ENCODE measurements around the gene RAB3D. TPM values are rescaled to one million over a fixed set of nuclear protein-coding genes. Genes with fewer than 3 reads are reported as not detected.

Gene RAB3D
- total RNA-seq, 1 experiment from 2014 or later = 37.9 TPM

DNA sequence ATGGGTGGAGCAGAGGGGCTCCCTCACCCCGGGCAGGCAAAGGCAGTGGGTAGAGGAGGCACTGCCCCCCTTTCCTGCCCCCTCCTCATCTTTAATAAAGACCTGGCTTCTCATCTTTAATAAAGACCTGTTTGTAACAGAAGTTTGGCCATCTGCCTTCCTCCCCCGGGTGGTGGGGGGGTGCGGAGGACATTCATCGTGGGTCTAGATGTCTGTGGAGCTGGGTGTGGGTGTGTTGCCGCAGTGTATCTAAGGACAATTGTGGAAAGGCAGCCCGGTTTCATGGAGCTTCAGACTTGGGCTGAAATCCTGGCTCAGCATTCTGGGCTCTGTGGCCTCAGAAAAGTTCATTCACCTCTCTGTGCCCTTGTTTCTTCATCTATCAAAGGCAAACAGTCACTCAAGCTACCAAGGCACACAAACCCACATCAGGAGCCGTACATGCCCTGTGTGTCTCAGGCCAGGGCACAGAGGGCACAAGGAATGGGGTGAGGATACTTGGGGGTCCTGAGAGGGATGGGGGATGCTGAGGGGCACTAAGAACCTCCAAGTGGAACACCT lies 26.2 kb upstream of the RAB3D start:
- Histone ChIP-seq H3F3A (ENCODE audit: low read length, unreplicated experiment) (no peaks in the 10 kb centered on the region), H3K4me3 (ENCODE audit: low read length) (no peak overlapping the region), H4K20me1 (ENCODE audit: low read length) (no peaks in the 10 kb centered on the region), H3K9me2 (replicated peaks; ENCODE audit: low read length) (no peaks in the 10 kb centered on the region), H3K79me2 (ENCODE audit: low read length) (no peaks in the 10 kb centered on the region), H3K4me2 (ENCODE audit: low read length) (no peak overlapping the region), H3K27me3 (ENCODE audit: low read length) (no peaks in the 10 kb centered on the region), H3K9ac (ENCODE audit: low read length) (no peak overlapping the region), H2AFZ (ENCODE audit: low read length) (no peak overlapping the region), H3K4me1 (ENCODE audit: insufficient read depth, low read length) (no peaks in the 10 kb centered on the region), H3K27ac (ENCODE audit: low read length) (no peak overlapping the region), H3K9me3 (ENCODE audit: low read length) (no peaks in the 10 kb centered on the region), H3K36me3 (ENCODE audit: low read depth, low read length) (peaks cover 3% of the 10 kb centered on the region; the same call in 1 of the 2 replicates)
- CTCF ChIA-PET = no interaction called here
- ATAC-seq (no peak), DNase-seq (no peak)
- TF ChIP-seq EZH2phosphoT487 (IDR thresholded peaks at IDR 0.05; ENCODE audit: borderline replicate concordance, low read length) (no peak), EZH2 (IDR thresholded peaks at IDR 0.05; ENCODE audit: low read length, unreplicated experiment) (no peak)
- TF ChIP-seq, protein P1, sequence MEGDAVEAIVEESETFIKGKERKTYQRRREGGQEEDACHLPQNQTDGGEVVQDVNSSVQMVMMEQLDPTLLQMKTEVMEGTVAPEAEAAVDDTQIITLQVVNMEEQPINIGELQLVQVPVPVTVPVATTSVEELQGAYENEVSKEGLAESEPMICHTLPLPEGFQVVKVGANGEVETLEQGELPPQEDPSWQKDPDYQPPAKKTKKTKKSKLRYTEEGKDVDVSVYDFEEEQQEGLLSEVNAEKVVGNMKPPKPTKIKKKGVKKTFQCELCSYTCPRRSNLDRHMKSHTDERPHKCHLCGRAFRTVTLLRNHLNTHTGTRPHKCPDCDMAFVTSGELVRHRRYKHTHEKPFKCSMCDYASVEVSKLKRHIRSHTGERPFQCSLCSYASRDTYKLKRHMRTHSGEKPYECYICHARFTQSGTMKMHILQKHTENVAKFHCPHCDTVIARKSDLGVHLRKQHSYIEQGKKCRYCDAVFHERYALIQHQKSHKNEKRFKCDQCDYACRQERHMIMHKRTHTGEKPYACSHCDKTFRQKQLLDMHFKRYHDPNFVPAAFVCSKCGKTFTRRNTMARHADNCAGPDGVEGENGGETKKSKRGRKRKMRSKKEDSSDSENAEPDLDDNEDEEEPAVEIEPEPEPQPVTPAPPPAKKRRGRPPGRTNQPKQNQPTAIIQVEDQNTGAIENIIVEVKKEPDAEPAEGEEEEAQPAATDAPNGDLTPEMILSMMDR (conservative IDR thresholded peaks at IDR 0.05; ENCODE audit: low read depth, low read length) = no peak
- intact Hi-C loops (cut with micrococcal nuclease) = no loop called here
- POLR2A ChIA-PET (ENCODE audit: unreplicated experiment) = no interaction called here
- BruUV-seq (replicated peaks) = no TSS peak

DNA sequence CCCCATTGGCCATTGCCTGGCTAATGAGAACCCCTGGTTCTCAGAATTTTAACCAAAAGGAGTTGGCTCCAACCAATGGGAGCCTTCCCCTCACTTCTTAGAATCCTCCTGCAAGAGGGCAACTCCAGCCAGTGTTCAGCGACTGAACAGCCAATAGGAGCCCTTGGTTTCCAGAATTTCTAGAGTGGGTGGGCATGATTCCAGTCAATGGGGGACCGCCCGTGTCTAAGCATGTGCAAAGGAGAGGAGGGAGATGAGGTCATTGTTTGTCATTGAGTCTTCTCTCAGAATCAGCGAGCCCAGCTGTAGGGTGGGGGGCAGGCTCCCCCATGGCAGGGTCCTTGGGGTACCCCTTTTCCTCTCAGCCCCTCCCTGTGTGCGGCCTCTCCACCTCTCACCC lies 25.5 kb upstream of the RAB3D start:
- Histone ChIP-seq H3K79me2 (ENCODE audit: low read length) (no peaks in the 10 kb centered on the region), H3F3A (ENCODE audit: low read length, unreplicated experiment) (no peaks in the 10 kb centered on the region), H3K4me1 (ENCODE audit: insufficient read depth, low read length) (no peaks in the 10 kb centered on the region), H3K27ac (ENCODE audit: low read length) (no peak overlapping the region), H2AFZ (ENCODE audit: low read length) (no peak overlapping the region), H3K27me3 (ENCODE audit: low read length) (no peaks in the 10 kb centered on the region), H3K36me3 (ENCODE audit: low read depth, low read length) (peaks cover 3% of the 10 kb centered on the region; the same call in 1 of the 2 replicates), H3K9ac (ENCODE audit: low read length) (no peak overlapping the region), H3K4me2 (ENCODE audit: low read length) (no peak overlapping the region), H3K4me3 (ENCODE audit: low read length) (no peak overlapping the region), H4K20me1 (ENCODE audit: low read length) (no peaks in the 10 kb centered on the region), H3K9me2 (replicated peaks; ENCODE audit: low read length) (no peaks in the 10 kb centered on the region), H3K9me3 (ENCODE audit: low read length) (no peaks in the 10 kb centered on the region)
- CTCF ChIA-PET = no interaction called here
- ATAC-seq (no peak), DNase-seq (no peak)
- POLR2A ChIA-PET (ENCODE audit: unreplicated experiment) = no interaction called here
- intact Hi-C loops (cut with micrococcal nuclease) = no loop called here
- TF ChIP-seq, protein P1 (conservative IDR thresholded peaks at IDR 0.05; ENCODE audit: low read depth, low read length) = no peak
- no peak for TF ChIP-seq EZH2 (IDR thresholded peaks at IDR 0.05; ENCODE audit: low read length, unreplicated experiment)
- no peak for TF ChIP-seq EZH2phosphoT487 (IDR thresholded peaks at IDR 0.05; ENCODE audit: borderline replicate concordance, low read length)
- TSS peak; percentile 75 for BruUV-seq (replicated peaks)

DNA sequence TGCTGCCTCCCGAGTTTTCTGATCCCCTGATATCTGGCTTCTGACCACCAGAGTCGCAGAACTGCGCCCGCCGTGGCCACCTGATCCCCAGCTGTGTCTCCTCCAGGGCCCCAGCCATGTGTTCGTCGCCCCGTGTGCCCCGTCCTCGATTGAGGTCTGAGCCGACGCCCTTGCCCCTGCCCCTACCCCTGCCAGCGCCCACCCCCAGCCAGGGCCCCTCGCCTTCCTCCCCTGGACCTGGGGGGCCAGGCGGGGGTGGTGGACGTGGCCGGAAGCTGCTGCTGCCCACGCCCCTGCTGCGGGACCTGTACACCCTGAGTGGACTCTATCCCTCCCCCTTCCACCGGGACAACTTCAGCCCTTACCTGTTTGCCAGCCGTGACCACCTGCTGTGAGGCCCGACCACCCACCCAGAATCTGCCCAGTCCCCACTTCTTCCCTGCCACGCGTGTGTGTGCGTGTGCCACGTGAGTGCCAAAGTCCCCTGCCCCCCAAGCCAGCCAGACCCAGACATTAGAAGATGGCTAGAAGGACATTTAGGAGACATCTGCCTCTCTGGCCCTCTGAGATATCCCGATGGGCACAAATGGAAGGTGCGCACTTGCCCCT lies 24.9 kb upstream of the RAB3D start:
- TF ChIP-seq EZH2phosphoT487 (IDR thresholded peaks at IDR 0.05; ENCODE audit: borderline replicate concordance, low read length) (no peak), EZH2 (IDR thresholded peaks at IDR 0.05; ENCODE audit: low read length, unreplicated experiment) (no peak)
- TF ChIP-seq, protein P1 (conservative IDR thresholded peaks at IDR 0.05; ENCODE audit: low read depth, low read length) = no peak
- H3K4me1 ChIP-seq (ENCODE audit: insufficient read depth, low read length) = no peaks in the 10 kb centered on the region
- H3K79me2 ChIP-seq (ENCODE audit: low read length) = no peaks in the 10 kb centered on the region
- POLR2A ChIA-PET (ENCODE audit: unreplicated experiment) = no interaction called here
- no peaks in the 10 kb centered on the region for H3K27me3 ChIP-seq (ENCODE audit: low read length)
- no peak overlapping the region for H3K4me2 ChIP-seq (ENCODE audit: low read length)
- peaks cover 3% of the 10 kb centered on the region; the same call in 1 of the 2 replicates for H3K36me3 ChIP-seq (ENCODE audit: low read depth, low read length)
- no peak for DNase-seq
- H3K27ac ChIP-seq (ENCODE audit: low read length) = no peak overlapping the region
- no peak for ATAC-seq
- no peaks in the 10 kb centered on the region for H3K9me2 ChIP-seq (replicated peaks; ENCODE audit: low read length)
- H2AFZ ChIP-seq (ENCODE audit: low read length) = no peak overlapping the region
- H3F3A ChIP-seq (ENCODE audit: low read length, unreplicated experiment) = no peaks in the 10 kb centered on the region
- no peak overlapping the region for H3K4me3 ChIP-seq (ENCODE audit: low read length)
- H3K9me3 ChIP-seq (ENCODE audit: low read length) = no peaks in the 10 kb centered on the region
- intact Hi-C loops (cut with micrococcal nuclease) = no loop called here
- no peak overlapping the region for H3K9ac ChIP-seq (ENCODE audit: low read length)
- no TSS peak for BruUV-seq (replicated peaks)
- H4K20me1 ChIP-seq (ENCODE audit: low read length) = no peaks in the 10 kb centered on the region
- CTCF ChIA-PET = no interaction called here

All from PC-3 (cell line).